ENCODE results near the gene IQSEC3. TPM values are rescaled to one million over a fixed set of nuclear protein-coding genes. Genes with fewer than 3 reads are reported as not detected.

Gene IQSEC3
- total RNA-seq, 2 donors from 2014 or later: 0.78 to 1.6 TPM

DNA sequence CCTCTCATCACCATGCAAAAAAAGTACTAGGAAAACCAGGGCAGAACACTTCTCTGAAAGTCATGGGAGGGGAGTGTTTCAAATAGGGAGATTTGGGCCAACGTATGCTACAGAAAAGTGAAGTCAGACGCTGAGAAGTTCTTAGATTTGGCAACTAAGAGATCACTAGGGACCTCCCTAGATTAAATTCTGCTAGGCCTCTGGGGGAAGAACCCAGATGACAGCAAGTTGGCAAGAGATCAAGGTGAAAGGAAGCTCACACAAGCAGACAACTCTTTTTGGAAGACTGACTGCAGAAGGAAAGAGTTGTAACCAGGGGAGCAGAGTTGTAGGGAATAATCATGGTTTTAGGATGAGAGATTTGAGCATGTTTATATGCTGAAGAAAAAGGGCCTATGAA is 20.7 kb downstream of the IQSEC3 start:
- DNase-seq (no peak), ATAC-seq (no peak)
- WGBS, 2 donors: 20 to 44% methylated on average over 2 of the region's 2 CpGs
- Histone ChIP-seq H3K27ac (no peak overlapping the region), H3K9me3 (peaks cover 0 to 9% (median 0%) of the 10 kb centered on the region in 3 donors), H3K36me3 (replicated peaks in 1 of 2; ENCODE audit: insufficient read depth in 1 of 2, low read depth in 2 of 2) (no peaks in the 10 kb centered on the region), H3K27me3 (no peaks in the 10 kb centered on the region), H3K4me1 (no peaks in the 10 kb centered on the region), H3K4me3 (no peak overlapping the region)
- intact Hi-C loops (cut with DNase I): no loop called here
- TF ChIP-seq, protein P1, sequence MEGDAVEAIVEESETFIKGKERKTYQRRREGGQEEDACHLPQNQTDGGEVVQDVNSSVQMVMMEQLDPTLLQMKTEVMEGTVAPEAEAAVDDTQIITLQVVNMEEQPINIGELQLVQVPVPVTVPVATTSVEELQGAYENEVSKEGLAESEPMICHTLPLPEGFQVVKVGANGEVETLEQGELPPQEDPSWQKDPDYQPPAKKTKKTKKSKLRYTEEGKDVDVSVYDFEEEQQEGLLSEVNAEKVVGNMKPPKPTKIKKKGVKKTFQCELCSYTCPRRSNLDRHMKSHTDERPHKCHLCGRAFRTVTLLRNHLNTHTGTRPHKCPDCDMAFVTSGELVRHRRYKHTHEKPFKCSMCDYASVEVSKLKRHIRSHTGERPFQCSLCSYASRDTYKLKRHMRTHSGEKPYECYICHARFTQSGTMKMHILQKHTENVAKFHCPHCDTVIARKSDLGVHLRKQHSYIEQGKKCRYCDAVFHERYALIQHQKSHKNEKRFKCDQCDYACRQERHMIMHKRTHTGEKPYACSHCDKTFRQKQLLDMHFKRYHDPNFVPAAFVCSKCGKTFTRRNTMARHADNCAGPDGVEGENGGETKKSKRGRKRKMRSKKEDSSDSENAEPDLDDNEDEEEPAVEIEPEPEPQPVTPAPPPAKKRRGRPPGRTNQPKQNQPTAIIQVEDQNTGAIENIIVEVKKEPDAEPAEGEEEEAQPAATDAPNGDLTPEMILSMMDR (IDR thresholded peaks at IDR 0.05): no peak
- no peak for TF ChIP-seq POLR2A (IDR thresholded peaks at IDR 0.05)

DNA sequence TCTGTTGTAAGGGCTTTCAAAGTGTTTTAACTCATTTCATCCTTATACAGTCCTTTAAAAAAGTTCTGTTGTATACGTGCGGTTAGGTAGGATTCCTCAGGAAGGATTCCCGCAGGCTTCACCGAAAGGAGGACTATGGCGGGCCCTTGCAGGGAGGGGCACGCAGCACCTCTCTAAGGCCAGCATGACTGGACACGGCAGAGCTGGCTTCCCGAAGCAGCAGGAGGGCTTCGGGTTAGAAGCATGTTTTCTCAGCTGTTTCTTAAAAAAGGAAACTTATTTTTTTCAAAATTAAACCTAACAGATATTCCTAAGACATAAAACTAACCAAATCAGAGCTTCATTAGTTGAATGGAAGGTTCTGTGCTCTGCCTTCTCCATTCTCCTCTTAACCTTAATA is 21.3 kb downstream of the IQSEC3 start:
- Histone ChIP-seq H3K4me3 (no peak overlapping the region), H3K27ac (no peak overlapping the region), H3K9me3 (peaks cover 0 to 9% (median 0%) of the 10 kb centered on the region in 3 donors), H3K27me3 (no peaks in the 10 kb centered on the region), H3K36me3 (replicated peaks in 1 of 2; ENCODE audit: insufficient read depth in 1 of 2, low read depth in 2 of 2) (no peaks in the 10 kb centered on the region), H3K4me1 (no peaks in the 10 kb centered on the region)
- TF ChIP-seq, protein P1 (IDR thresholded peaks at IDR 0.05): no peak
- TF ChIP-seq POLR2A (IDR thresholded peaks at IDR 0.05): no peak
- DNase-seq: no peak
- no peak for ATAC-seq
- intact Hi-C loops (cut with DNase I): no loop called here
- WGBS, 2 donors: 71% methylated on average over 9 of the region's 9 CpGs

DNA sequence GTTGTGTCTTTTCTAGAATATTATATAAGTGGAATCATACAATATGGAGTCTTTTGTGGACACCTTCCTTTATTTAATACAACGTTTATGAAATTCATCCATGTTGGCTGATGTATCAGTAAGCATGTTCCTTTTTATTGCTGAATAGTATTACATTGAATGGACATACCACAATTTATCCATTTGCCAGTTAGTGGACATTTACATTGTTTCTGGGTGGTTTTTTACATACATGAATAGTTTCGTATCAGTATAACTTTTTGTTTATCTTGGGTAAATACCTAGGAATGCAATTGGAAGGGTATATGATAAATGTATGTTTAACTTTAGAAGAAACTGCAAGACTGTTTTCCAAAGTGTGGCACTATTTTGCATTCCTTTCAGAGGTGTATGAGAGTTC is 23.1 kb downstream of the IQSEC3 start:
- intact Hi-C loops (cut with DNase I): no loop called here
- H3K4me3 ChIP-seq: no peak overlapping the region

DNA sequence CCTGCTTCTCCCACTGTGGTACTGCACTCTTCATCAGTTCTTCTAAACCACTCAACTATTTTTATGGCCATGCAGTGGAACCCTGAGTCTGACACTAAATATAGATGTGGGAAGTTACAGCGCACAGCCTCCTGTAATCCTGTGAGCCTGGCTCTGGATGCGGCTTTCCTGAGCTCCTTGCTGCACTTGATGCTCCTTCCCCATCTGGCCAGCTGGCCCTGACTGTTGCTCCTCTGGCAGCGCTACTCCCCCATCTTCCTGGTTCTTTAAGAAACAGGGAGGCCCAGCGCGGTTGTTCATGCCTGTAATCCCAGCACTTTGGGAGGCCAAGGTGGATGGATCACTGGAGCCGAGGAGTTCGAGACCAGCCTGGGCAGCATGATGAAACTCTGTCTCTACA is 24.6 kb downstream of the IQSEC3 start:
- ATAC-seq: no peak
- 74 to 90% methylated on average over 2 to 7 of the region's 7 CpGs for WGBS, 2 donors
- Histone ChIP-seq H3K36me3 (replicated peaks in 1 of 2; ENCODE audit: insufficient read depth in 1 of 2, low read depth in 2 of 2) (no peaks in the 10 kb centered on the region), H3K4me1 (no peaks in the 10 kb centered on the region), H3K9me3 (peaks cover 0 to 9% (median 0%) of the 10 kb centered on the region in 3 donors), H3K4me3 (no peak overlapping the region), H3K27ac (no peak overlapping the region), H3K27me3 (no peaks in the 10 kb centered on the region)
- TF ChIP-seq, protein P1 (IDR thresholded peaks at IDR 0.05): no peak
- TF ChIP-seq POLR2A (IDR thresholded peaks at IDR 0.05): no peak
- DNase-seq: no peak
- intact Hi-C loops (cut with DNase I): no loop called here

More for the DNA sequence above, 23.1 kb downstream of the IQSEC3 start:
- TF ChIP-seq, protein P1 (IDR thresholded peaks at IDR 0.05): no peak
- TF ChIP-seq POLR2A (IDR thresholded peaks at IDR 0.05): no peak
- DNase-seq (no peak), ATAC-seq (no peak)
- H3K9me3 ChIP-seq: peaks cover 0 to 9% (median 0%) of the 10 kb centered on the region in 3 donors
- H3K27me3 ChIP-seq: no peaks in the 10 kb centered on the region
- H3K4me1 ChIP-seq: no peaks in the 10 kb centered on the region
- no peaks in the 10 kb centered on the region for H3K36me3 ChIP-seq (replicated peaks in 1 of 2; ENCODE audit: insufficient read depth in 1 of 2, low read depth in 2 of 2)
- 33 to 38% methylated on average over 2 of the region's 2 CpGs for WGBS, 2 donors
- H3K27ac ChIP-seq: no peak overlapping the region

DNA sequence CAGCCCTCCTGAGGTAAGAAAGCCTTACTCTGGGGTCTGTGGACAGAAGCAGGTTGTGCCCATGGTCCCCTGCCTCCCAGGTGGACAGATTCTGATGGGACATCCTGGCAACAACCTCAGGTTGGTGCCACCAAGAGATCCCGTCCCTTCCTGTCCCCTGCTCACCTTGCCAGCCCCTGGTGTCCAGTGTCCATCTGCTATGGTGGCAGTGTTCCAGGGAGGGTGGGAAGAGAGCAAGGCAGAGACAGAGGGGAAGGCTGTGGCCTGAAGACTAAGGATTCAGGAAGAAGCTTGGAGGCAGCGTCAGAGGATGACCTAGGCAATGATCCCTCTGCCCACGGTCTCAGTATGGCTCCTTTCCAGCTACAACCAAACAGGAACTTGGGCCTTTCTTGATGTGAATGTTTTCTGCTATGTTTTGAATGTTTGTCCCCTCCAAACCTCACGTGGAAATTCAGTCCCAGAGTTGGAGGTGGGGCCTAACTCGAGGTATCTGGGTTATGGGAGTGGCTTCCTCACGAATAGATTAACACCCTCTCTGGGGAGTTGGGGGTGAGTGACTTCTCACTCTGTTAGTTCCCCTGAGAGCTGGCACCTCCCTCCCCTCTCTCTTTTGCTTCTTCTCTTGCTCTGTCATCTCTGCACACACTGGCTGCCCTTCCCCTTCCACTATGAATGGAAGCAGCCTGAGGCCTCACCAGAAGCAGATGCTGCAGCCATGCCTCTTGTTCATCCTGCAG is 26.9 kb downstream of the IQSEC3 start:
- WGBS, 2 donors: 39 to 60% methylated on average over 6 of the region's 6 CpGs
- TF ChIP-seq, protein P1 (IDR thresholded peaks at IDR 0.05): no peak
- TF ChIP-seq POLR2A (IDR thresholded peaks at IDR 0.05): no peak
- H3K4me1 ChIP-seq: no peaks in the 10 kb centered on the region
- H3K36me3 ChIP-seq (replicated peaks in 1 of 2; ENCODE audit: insufficient read depth in 1 of 2, low read depth in 2 of 2): no peaks in the 10 kb centered on the region
- no peak for DNase-seq
- no peak for ATAC-seq
- H3K9me3 ChIP-seq: peaks cover 0 to 9% (median 0%) of the 10 kb centered on the region in 3 donors
- intact Hi-C loops (cut with DNase I): no loop called here
- H3K27ac ChIP-seq: no peak overlapping the region
- no peaks in the 10 kb centered on the region for H3K27me3 ChIP-seq
- H3K4me3 ChIP-seq: no peak overlapping the region

Measured in body of pancreas (tissue), 4 donors.